Stimulated activated CD8-positive, alpha-beta memory T cell treated with anti-CD3 and anti-CD28 coated beads, Interleukin-12 subunit alpha, Interleukin-12 subunit beta, amount 100 ng/mL, for 24 hours (primary cell): Measurements from ENCODE around the gene MEF2B.
"Not testable (repeated sequence)": the region's sequence is repeated elsewhere in the genome, so short reads cannot be mapped to it uniquely, and the experiment has no call there.

Experiments used
- DNase-seq: peaks from one replicate; pipeline ENCODE4 v3.0.0-alpha.2; 2020; ENCODE audit errors: extremely low read depth

The MEF2B gene

GRCh38 chr19:19155495-19156219, 14.4 kb downstream of the MEF2B start:
- no peak for DNase-seq

GRCh38 chr19:19154768-19155494, 15.1 kb downstream of the MEF2B start:
- no peak for DNase-seq

GRCh38 chr19:19152668-19153384, 17.2 kb downstream of the MEF2B start:
- DNase-seq = no peak

DNA sequence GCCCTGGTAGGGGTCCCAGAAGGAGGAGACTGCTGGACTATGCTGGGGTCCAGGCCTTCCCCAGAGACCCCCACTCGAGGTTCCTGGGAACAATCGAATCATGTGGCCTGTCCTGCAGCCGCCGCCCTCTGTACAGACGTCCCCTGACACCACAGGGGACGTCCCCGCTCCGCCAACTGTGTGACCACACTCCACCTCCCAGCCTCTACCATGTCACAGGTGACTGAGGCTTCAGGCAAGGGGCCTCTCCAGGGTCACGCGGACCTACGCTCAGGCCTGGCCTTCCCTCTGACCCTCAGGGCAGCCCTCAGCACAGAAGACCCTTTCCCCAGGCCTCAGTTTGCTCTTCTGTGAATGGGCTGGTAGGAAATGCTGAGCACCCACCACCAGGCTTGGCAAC, 18.6 kb downstream of the MEF2B start:
- no peak for DNase-seq

DNA sequence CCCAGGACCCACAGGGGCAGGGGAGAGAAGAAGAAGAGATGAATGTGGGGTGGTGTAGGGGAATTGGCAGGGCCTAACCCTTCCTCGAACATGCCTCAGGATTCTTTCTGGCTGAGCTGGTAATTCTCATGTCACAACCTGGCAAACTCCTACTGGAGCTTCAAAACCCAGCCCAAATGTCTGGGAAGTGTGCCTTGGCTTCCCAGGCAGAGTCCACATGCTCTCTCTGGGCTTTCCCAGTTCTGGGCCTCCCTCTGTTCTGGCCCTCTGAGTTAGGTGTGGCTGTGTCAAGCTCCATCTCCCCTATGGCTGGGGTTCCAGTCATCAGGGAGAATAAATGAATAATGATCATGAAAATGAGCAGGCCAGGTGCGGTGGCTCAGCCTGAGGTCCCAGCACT, 20.6 kb downstream of the MEF2B start:
- DNase-seq = no peak

DNA sequence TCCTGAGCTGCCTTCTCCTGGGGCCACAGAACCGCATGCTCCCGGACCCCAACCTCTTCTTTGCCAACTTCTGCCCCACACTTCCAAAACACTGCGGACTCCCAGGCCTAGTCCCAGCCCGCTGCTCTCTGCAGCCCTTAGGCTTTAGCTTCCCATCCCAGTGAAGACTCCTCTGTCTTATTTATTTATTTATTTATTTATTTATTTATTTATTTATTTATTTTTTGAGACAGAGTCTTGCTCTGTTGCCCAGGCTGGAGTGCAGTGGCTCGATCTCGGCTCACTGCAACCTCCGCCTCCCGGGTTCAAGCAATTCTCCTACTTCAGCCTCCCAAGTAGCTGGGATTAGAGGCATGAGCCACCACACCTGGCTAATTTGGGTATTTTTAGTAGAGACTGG, 21.6 kb downstream of the MEF2B start:
- not testable (repeated sequence) for DNase-seq

GRCh38 chr19:19147344-19147743, 22.7 kb downstream of the MEF2B start:
- no peak for DNase-seq

- no peak for DNase-seq
These were observed 23.2 kb downstream of the MEF2B start for GRCh38 chr19:19146865-19147264.

GRCh38 chr19:19145684-19146608, 24.1 kb downstream of the MEF2B start:
- DNase-seq = peak; percentile 41

DNA sequence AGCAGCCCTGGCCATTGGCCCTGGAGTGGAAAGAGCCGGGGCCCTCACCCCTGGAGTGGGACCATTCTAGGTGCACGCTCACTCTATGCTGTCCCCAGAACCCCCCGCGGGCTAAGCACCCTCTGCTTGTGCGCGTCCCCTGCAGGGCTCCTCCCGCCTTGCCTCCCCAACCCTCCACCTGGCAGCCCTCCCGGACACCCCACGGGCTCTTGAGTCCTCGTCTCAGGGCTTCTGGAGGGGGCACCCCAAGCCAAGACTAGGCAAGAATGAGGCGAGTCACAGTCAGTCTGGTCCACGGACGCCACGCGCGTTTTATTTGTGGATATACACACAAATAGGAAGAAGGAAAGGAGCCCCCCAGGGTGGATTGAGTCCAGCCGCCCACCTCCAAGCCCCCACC, 24.8 kb downstream of the MEF2B start:
- no peak for DNase-seq

DNA sequence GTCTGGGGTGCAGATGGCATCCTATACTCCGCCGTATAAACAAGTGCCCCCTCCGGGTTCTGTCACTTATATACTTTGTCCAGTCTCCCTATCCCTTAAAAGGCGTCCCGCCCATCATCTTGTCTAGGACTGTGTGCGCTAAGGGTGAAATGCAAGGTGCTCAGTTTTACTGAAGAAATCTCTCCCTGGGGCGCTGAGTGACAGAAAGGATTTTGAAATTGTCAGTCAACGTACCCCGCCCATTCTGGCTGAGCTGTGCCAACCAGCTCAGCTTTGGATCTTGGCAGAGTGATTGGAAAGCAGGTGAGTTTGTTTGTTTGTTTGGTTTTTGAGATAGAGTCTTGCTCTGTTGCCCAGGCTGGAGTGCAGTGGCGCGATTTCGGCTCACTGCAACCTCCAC, 27.7 kb downstream of the MEF2B start:
- DNase-seq = no peak

DNA sequence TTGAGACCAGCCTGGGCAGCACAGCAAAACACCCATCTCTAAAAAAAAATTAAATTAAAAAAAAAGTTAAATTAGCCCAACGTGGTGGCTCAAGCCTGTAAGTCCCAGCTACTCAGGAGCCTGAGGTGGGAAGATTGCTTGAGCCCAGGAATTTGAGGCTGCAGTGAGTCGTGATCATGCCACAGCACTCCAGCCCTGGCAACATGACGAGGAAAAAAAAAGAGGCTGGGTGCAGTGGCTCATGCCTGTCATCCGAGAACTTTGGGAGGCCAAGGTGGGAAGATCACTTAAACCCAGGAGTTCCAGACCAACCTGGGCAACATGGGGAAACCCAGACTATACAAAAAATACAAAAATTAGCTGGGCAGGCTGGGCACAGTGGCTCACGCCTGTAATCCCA, 29.6 kb downstream of the MEF2B start:
- DNase-seq = no peak

- no peak for DNase-seq
These were observed 30.2 kb downstream of the MEF2B start for GRCh38 chr19:19139876-19140229.

GRCh38 chr19:19138109-19138981, 31.7 kb downstream of the MEF2B start, which contains the start of gene TMEM161A:
Gene TMEM161A (minus strand): TSS chr19:19138478. CDS start chr19:19138428, 50 bp downstream.
- peak; percentile 83 for DNase-seq

- DNase-seq = no peak
These were observed 32.4 kb downstream of the MEF2B start for GRCh38 chr19:19137556-19138108.

GRCh38 chr19:19135713-19136112, 34.4 kb downstream of the MEF2B start:
- not testable (repeated sequence) for DNase-seq

GRCh38 chr19:19134687-19135158, 35.3 kb downstream of the MEF2B start:
- DNase-seq = no peak

DNA sequence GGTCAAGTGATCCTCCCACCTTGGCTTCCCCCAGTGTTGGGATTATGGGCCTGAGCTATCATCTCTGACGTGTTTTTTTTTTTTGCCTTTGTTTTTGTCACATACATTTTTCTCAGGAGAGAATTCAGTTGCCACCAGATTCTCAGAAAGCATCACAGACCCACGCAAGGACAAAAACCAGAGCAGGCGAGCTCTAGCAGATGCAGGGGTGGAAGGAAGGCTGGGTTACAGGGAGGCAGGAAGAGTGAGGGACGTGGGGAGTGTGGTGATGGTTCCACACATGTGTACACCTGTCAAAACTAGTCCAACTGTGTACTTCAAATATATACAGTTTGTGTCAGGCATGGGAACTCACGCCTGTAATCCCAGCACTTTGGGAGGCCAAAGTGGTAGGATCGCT, 36.1 kb downstream of the MEF2B start:
- no peak for DNase-seq

DNA sequence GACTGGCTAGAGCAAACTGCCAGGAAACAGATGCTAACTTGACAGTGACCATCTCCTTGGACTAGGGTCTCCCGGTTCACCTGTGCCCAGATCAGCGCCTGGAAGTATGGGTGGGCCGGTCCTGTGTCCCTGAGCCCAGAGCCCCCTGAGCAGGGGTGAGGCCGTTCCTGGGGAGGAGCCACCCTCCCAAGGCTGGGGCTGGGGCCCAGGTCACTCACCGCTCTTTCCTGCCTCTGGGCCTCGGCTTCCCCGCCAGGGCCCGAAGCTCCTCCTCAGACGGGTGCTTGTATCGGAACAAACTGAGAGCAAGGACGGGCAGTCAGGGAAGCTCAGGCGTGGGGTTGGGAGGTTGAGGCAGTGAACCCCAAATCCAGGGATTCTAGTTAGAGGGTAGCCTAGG, 37.2 kb downstream of the MEF2B start:
- no peak for DNase-seq

DNA sequence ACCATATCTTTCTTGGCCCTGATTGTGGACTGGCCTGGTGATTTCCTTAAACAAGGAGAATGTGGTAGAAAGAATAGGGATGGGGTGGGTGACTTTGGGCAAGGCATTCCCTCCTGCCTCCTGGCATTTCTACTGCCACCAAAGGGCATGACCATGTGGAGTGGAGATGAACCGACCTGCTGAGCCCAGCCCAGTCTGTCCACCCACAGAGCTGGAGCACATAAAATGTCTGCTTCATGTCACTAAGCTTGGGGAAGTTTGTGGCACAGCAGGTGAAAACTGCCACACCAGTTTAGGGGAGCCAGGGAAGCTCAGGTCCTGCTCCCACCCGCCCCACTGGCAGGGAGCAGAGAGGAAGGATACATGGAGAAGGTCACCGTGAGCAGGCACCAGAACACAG, 38.1 kb downstream of the MEF2B start:
- DNase-seq = no peak
